Suppressor macrophage (primary cell): Measurements from ENCODE around the gene NDE1.
A peak's percentile ranks its signal among the peaks of the same experiment; 100 is the strongest.
"Not testable (repeated sequence)": the region's sequence is repeated elsewhere in the genome, so short reads cannot be mapped to it uniquely, and the experiment has no call there.

Source experiments
- DNase-seq, 4 experiments: peaks; one replicate each; pipeline ENCODE4 v3.0.0-alpha.2; 2020 to 2022

Gene NDE1

GRCh38 chr16:15699819-15700218 lies 49.8 kb downstream of the NDE1 start:
- no peak for DNase-seq

DNA sequence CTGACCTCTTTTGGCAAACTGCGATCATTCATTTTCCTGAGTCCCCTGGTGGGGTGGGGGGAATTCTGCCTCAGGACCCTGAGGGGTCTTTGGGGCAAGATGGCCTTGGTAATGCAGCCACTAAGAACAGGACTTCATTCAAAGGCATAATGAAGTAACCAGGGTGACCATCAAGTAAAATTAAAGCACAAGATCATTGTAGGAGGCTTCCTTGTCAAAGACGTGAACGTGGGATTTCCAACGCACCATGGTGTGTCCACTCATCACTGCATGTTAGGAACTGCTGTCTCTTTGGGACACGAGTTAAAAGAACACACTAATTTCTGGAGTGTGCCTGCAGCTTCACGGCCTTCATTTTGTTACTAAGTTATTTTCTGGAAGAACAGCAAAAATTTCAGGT lies 51.3 kb downstream of the NDE1 start:
- no peak for DNase-seq

GRCh38 chr16:15701975-15702970 lies 52.2 kb downstream of the NDE1 start:
- no peak for DNase-seq

DNA sequence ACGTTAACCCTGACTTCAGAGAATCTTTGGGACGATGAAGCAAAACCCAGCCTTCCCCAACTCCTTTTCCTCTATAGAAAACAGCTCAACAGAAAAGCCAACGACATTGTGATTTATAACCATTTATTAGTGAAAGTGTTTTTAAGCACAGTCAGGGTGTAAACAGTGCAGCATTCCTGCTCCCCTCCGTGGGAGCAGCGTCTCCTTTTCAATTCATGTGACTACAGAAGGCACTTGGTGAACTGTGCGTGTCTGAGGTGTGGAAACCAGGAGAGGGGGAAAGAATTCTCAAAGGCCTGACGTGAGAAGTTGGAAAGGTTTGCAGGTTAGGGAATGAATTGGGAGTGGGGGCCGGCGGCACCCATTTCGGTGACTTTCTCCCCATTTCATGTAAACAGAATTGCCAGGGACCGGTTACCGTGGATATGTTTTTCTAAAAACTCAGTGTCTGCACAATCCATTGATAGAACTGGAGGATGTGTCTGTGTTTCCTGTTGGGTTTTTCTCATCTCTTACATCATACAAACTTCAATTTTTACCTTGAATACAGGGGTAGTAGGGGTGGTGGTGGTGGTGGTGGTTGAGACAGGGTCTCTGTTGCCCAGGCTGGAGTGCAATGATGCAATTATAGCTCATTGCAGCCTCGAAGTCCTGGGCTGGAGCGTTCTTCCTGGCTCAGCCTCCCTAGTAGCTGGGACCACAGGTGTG lies 53.1 kb downstream of the NDE1 start:
- no peak for DNase-seq

GRCh38 chr16:15704545-15704987 lies 54.5 kb downstream of the NDE1 start:
- peak; percentile 76 to 88 (median 84) for DNase-seq

- DNase-seq: peak in 3 of 4 experiments; percentile 6 to 29 (median 19)
Measured at GRCh38 chr16:15705064-15705565, 55.1 kb downstream of the NDE1 start.

DNA sequence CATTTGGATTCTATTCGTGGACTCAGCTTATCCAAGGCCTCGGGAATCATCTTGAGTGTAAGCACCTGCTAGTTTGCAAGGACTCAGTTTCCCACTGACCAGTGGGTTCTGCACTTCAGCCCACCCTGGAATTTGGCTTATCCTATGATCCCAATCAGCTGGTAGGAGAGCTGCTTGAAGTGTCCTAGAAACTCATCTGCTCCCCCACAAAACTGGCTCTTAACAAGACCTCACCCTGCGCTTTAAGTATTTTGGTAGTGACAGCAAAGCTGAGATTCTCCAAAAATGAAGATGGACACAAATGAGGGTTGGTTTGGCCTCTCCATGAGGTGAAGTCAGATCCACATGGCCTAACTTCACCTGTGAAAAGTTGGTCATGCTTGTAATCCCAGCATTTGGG lies 57.3 kb downstream of the NDE1 start:
- DNase-seq: no peak

DNA sequence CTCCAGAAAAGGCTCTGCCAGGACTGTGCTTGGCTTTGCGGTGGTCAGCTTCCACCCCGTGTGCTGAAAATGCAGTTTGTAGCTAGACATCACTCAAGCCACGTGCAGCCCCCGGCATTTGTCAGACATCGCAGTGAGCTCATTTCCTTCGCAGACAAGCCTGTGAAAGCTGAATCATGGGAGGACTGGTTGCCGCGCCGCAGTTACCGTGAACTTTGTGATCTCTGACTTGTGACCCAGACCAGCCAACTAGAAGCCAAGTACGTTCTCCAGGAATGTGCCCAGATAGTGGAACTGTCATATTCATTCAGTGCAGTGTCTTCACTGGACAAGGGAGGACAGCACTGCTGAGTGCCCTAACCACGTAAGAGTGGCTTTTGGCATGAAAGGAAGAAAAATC lies 58.1 kb downstream of the NDE1 start:
- no peak for DNase-seq

- DNase-seq: no peak
Measured at GRCh38 chr16:15708997-15709396, 59.0 kb downstream of the NDE1 start.

DNA sequence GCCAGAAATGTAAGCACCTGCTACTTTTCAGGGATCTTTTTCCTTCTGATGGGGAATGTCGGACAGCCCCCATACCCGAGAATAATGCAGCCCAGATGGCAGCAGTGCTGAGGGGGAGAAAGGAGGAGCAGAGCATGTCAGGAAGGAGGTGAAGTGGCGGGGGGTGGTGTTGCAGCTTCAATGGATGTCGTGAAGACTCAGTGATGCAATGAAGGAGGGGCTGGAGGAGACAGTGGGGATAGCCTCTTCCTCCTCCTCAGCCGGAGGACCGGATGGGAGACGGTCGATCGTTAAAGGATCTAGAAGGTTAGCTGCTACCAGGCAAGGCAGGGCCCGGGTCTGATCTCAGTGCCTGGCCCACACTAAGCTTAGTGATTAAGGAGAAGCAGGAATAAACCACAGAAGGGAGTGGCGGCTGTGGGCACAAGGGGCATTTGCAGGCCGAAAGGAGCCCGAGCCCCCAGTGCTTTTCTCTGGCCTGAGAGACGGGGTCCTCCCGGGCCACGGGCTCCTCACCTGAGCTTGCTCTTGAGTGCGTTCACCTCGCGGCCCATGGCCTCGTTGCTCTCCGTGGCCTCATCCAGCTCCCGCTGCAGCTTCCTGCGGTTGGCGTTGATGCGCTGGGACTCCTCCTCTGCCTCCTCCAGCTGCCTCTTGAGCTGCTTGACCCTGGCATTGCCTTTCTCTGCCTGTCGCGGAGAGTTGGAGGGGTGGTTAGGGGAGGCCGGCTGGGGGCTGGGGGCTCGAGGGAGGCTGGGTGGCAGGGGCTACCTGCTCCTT lies 64.5 kb downstream of the NDE1 start:
- DNase-seq: no peak

- no peak for DNase-seq
Measured at GRCh38 chr16:15715221-15715620, 65.2 kb downstream of the NDE1 start.

- no peak for DNase-seq
Measured at GRCh38 chr16:15716694-15717447, 66.8 kb downstream of the NDE1 start.

- no peak for DNase-seq
Measured at GRCh38 chr16:15721018-15721417, 71.0 kb downstream of the NDE1 start.

DNA sequence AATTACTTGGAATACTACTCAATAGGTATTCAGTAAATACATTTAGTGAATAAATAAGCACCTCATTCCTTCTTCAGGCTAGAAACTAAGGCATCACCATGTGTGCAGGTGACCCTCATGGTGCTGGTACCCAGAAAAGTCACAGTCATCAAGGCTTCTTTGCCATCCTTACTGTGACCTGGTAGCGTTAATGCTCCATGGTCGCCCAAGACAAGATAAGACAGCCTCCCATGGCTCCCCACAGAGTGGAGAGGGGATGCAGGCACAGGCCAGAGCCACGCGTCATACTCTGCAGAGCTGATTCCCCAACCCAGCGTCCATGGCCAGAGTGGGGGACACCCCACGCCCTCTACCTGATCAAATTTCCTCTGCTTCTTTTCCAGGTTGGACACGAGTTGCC lies 73.8 kb downstream of the NDE1 start:
- DNase-seq: no peak

GRCh38 chr16:15725641-15726240 lies 75.7 kb downstream of the NDE1 start:
- no peak for DNase-seq

- DNase-seq: no peak
Measured at GRCh38 chr16:15726715-15727114, 76.7 kb downstream of the NDE1 start.

- not testable (repeated sequence) for DNase-seq
Measured at GRCh38 chr16:15727697-15728096, 77.7 kb downstream of the NDE1 start.

DNA sequence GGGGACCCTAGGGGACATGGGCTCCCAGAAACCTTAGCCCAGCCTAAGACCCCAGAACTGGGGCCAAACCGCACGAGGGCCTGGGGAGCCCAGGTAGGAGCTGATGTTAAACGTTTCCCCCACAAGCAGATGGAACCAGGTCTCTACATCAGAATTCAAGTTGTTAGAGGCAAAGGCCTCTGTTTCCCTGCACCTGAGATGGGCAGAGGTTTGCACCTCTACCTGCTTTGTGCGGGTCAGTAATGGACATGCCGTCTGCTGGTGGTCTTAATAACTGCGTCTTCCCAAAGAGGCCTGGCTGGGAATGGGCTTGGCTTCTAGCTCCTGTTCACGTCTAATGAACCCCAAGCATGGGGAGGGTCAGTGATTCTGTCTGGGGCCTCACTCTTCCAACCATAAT lies 79.1 kb downstream of the NDE1 start:
- no peak for DNase-seq

- no peak for DNase-seq
Measured at GRCh38 chr16:15732416-15732815, 82.4 kb downstream of the NDE1 start.

DNA sequence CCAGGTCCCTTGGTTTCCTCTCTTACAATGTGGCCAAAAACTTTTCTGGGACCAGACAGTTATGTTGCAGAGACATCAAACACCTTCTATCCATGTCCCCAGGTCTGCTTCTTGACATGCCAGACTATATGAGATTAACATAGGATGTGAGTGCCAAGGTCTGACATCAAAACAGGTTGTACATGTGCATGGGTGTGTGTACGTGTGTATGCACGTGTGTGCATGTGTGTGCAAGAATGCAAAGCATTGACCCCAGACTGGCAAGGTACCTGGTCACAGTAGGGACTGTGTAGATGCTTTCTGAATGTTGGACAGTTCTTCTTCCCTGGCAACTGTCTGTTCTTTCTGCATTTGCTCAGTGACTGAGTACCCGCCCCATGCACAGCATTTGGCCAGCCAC lies 85.6 kb downstream of the NDE1 start:
- DNase-seq: no peak

DNA sequence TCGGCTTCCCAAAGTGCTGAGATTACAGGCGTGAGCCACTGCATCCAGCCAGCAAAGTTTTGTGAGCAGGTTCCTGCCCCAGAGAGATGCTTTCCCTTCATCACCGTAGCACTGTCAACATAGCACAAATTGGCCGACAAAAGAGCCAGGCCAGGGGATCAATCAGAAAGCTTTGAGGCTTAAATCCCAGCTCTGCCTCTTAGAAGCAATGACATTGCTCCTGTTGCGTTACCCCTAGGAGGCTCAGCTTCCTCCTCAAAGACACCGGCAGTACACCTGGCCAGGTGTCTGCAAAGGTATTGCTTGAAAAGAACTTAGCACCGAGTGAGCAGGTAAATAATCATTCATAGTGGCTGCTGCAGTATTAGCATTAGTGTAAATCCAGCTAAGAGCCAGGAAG lies 86.5 kb downstream of the NDE1 start:
- DNase-seq: no peak
